Prostate gland (tissue), 2 donors: ENCODE measurements around the gene ACTA2. TPM values are rescaled to one million over a fixed set of nuclear protein-coding genes. Genes with fewer than 3 reads are reported as not detected.

Experiments used
- DNase-seq: peaks from one replicate; pipeline ENCODE4 v3.0.0-alpha.2; 2019; ENCODE audit warnings: low spot score
- H3K27ac ChIP-seq, 2 donors: fragments of 200-600 bp; sonication (generic); 2 replicates each; pipeline ENCODE4 v1.5.1; 2017 to 2019
- H3K27me3 ChIP-seq: fragments of 200-600 bp; sonication (generic); replicated peaks from 2 replicates; pipeline ENCODE4 v1.5.1; 2019; ENCODE audit not compliant: insufficient read depth
- H3K36me3 ChIP-seq, 2 donors: fragments of 200-600 bp; sonication (generic); 1 replicate in 1 of 2; 2 replicates in 1 of 2; pipeline versions ENCODE4 v1.5.1 to v1.8.1; 2017 to 2019
- H3K4me1 ChIP-seq: fragments of 200-600 bp; sonication (generic); replicated peaks from 2 replicates; pipeline ENCODE4 v1.5.1; 2019
- H3K4me3 ChIP-seq, 2 donors: fragments of 200-600 bp; sonication (generic); 2 replicates each; pipeline ENCODE4 v1.5.1; 2017 to 2019
- H3K9me3 ChIP-seq: fragments of 200-600 bp; sonication (generic); 2 replicates; pipeline ENCODE4 v1.5.1; 2017
- CTCF ChIP-seq, 4 experiments: fragments of 200-600 bp in 2 of 4; fragments of 450-650 bp in 2 of 4; sonication (generic) in 2 of 4; IDR thresholded peaks; 1 replicate in 3 of 4; 2 replicates in 1 of 4; pipeline ENCODE4 v1.5.1; 2016 to 2019; ENCODE audit warnings: antibody characterized with exemption in 4 of 4, mild to moderate bottlenecking in 2 of 4, moderate library complexity in 2 of 4
- POLR2A ChIP-seq: fragments of 450-650 bp; IDR thresholded peaks from one replicate; pipeline ENCODE4 v1.6.1; 2016; ENCODE audit warnings: antibody characterized with exemption, mild to moderate bottlenecking
- POLR2AphosphoS5 ChIP-seq: sonication (generic); formaldehyde crosslinking; IDR thresholded peaks from one replicate; pipeline ENCODE4 v1.6.1; 2017; ENCODE audit warnings: antibody characterized with exemption
- WGBS: methylation state at CpG from one replicate; pipeline ENCODE4 v1.1.5; 2018; 5-methylcytosine and 5-hydroxymethylcytosine counted together
- intact Hi-C: fragments of 100-400 bp; cut with DNase I; formaldehyde crosslinking; loops from one replicate; pipeline ENCODE4 v1.14.2; 2022
- total RNA-seq, 2 donors: library from RNA; depleted of rRNA; stranded (reverse); fragments of >200 nt; gene quantifications; one replicate each; pipeline ENCODE4 v1.1.0, GENCODE V29; 2016

ACTA2 gene
- total RNA-seq, 2 donors from 2014 or later: 1,024 to 1,957 TPM

- WGBS: under 1% methylated on average over 49 of the region's 51 CpGs
Observed at GRCh38 chr10:88990384-88991160, 38.0 kb upstream of the ACTA2 start, which contains the start of gene FAS. TSS of gene FAS (plus strand) at chr10:88990798. CDS start at chr10:88990877, 79 bp downstream.

GRCh38 chr10:88989824-88990383 lies 37.3 kb upstream of the ACTA2 start:
- WGBS: 4% methylated on average over 8 of the region's 8 CpGs
- no peaks in the 10 kb centered on the region for H3K9me3 ChIP-seq
- peak overlapping the region; percentile 87 to 95 for H3K27ac ChIP-seq
- no peaks in the 10 kb centered on the region for H3K36me3 ChIP-seq
- no peak for TF ChIP-seq POLR2A
- peak; percentile 55 for TF ChIP-seq POLR2AphosphoS5
- TF ChIP-seq CTCF (IDR thresholded peaks at IDR 0.05): no peak
- peak; percentile 66 for DNase-seq
- H3K27me3 ChIP-seq: no peaks in the 10 kb centered on the region
- no peaks in the 10 kb centered on the region for H3K4me1 ChIP-seq
- intact Hi-C loops: loop anchor here (2.0 kb wide), 1 partner anchor 153 kb away; no protein-coding TSS in a partner anchor
- peak overlapping the region; percentile 69 to 84 for H3K4me3 ChIP-seq

More at GRCh38 chr10:88990384-88991160, 38.0 kb upstream of the ACTA2 start, which contains the start of gene FAS:
- Histone ChIP-seq H3K36me3 (no peaks in the 10 kb centered on the region), H3K27me3 (no peaks in the 10 kb centered on the region), H3K4me3 (peak within 1 kb of the TSS; percentile 69 to 84), H3K4me1 (no peaks in the 10 kb centered on the region), H3K27ac (peak within 1 kb of the TSS; percentile 87 to 95), H3K9me3 (no peaks in the 10 kb centered on the region)
- peak; percentile 67 for DNase-seq
- intact Hi-C loops: loop anchor here (2.0 kb wide), 1 partner anchor 154 kb away; no protein-coding TSS in a partner anchor
- TF ChIP-seq POLR2AphosphoS5: peak; percentile 29
- peak; percentile 58 for TF ChIP-seq POLR2A
- TF ChIP-seq CTCF (IDR thresholded peaks at IDR 0.05): no peak

- Histone ChIP-seq H3K4me1 (no peaks in the 10 kb centered on the region), H3K27ac (peak overlapping the region; percentile 87 to 95), H3K36me3 (no peaks in the 10 kb centered on the region), H3K27me3 (no peaks in the 10 kb centered on the region), H3K4me3 (no peak overlapping the region), H3K9me3 (no peaks in the 10 kb centered on the region)
- TF ChIP-seq POLR2AphosphoS5 (no peak), POLR2A (no peak), CTCF (IDR thresholded peaks at IDR 0.05) (no peak)
- no peak for DNase-seq
- 56% methylated on average over 2 of the region's 2 CpGs for WGBS
- intact Hi-C loops: no loop called here
Observed at GRCh38 chr10:88989423-88989822, 36.9 kb upstream of the ACTA2 start.

GRCh38 chr10:88987840-88988239 lies 35.3 kb upstream of the ACTA2 start:
- no peaks in the 10 kb centered on the region for H3K9me3 ChIP-seq
- no peak overlapping the region for H3K27ac ChIP-seq
- H3K36me3 ChIP-seq: no peaks in the 10 kb centered on the region
- WGBS: 48% methylated on average over 2 of the region's 2 CpGs
- H3K27me3 ChIP-seq: no peaks in the 10 kb centered on the region
- H3K4me3 ChIP-seq: no peak overlapping the region
- intact Hi-C loops: loop anchor here (2.0 kb wide), 1 partner anchor 49 kb away; no protein-coding TSS in a partner anchor
- no peak for DNase-seq
- no peak for TF ChIP-seq POLR2A
- TF ChIP-seq POLR2AphosphoS5: no peak
- TF ChIP-seq CTCF (IDR thresholded peaks at IDR 0.05): no peak
- H3K4me1 ChIP-seq: no peaks in the 10 kb centered on the region
